Activated T-helper 1 cell treated with anti-CD3 and anti-CD28 coated beads, Interleukin-12 subunit alpha, Interleukin-12 subunit beta, Interleukin-2, Interleukin-4 antibody, amounts not matched to agents 30 ng/mL and 10 ng/mL and 1 ng/mL, durations not matched to agents 14 hours and 24 hours and 36 hours (primary cell): ENCODE data around the gene METAP1D. TPM values are rescaled to one million over a fixed set of nuclear protein-coding genes. Genes with fewer than 3 reads are reported as not detected.

Source experiments
- DNase-seq: peaks from one replicate; pipeline ENCODE4 v3.0.0; 2021; ENCODE audit warnings: low spot score
- H3K27ac Mint-ChIP-seq: one replicate; pipeline ENCODE4 v1.8.0; 2021; ENCODE audit warnings: mild to moderate bottlenecking, mixed read lengths
- H3K27me3 Mint-ChIP-seq: one replicate; pipeline ENCODE4 v1.8.0; 2022; ENCODE audit warnings: mild to moderate bottlenecking, moderate library complexity, mixed read lengths; ENCODE audit not compliant: insufficient read depth
- H3K36me3 Mint-ChIP-seq: one replicate; pipeline ENCODE4 v1.8.0; 2021; ENCODE audit warnings: low read depth, mixed read lengths
- H3K4me1 Mint-ChIP-seq: one replicate; pipeline ENCODE4 v1.8.0; 2021; ENCODE audit warnings: low read depth, mixed read lengths
- H3K4me3 Mint-ChIP-seq: one replicate; pipeline ENCODE4 v1.8.0; 2021; ENCODE audit warnings: mild to moderate bottlenecking, moderate library complexity, mixed read lengths
- H3K9me3 Mint-ChIP-seq: one replicate; pipeline ENCODE4 v1.8.0; 2021; ENCODE audit warnings: mixed read lengths
- intact Hi-C: fragments of 100-400 bp; cut with micrococcal nuclease; formaldehyde crosslinking; loops from one replicate; pipeline ENCODE4 v1.15.1; 2024
- total RNA-seq: library from RNA; stranded (reverse); gene quantifications from 2 replicates; pipeline ENCODE4 v1.2.3, GENCODE V29; 2022

METAP1D gene
- total RNA-seq, result 5.4 and 6.4 TPM in 2 replicates

DNA sequence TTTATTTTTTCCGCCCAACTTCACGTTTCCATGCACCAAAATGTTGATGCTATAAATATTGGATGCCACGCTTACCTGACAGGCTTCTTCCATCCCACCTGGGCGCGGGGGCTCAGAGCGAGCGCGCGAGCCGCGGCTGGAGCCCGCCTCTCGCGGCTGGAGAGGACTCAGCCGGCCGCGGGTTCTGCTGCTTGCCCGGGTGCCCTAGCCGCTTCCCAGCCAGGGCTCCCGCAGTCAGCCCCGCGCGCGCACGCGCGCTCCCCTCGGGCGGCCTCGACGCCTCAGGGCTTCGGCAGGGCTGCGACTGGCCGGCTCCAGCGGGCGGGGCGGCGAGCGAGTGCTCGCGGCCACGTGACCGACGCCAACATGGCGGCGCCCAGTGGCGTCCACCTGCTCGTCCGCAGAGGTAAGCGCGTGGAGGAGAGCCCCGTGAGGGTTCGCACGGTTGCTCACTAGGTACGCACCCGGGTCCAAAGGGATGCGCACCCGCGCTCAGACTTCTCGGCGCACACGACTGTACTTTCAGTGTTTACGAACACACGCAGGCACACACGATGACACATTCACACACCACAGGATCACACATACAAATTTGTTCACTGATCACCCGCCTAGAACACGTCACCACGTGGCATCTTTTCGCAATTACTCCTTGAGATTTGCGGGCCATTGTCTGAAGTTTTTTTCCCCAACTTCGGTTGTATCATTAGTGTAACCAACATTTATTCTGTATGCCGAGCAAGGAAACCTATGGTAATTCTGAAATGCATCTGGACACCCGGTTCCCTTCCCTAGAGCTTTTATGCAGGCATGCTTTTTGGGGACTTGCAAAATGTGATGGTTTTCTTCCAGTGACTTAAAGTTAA, at the start of gene METAP1D:
Gene METAP1D, plus strand, starts transcription at position 350 of the 866 bp plus-strand sequence. Its CDS starts 17 bp downstream, at position 367.
- H3K9me3 Mint-ChIP-seq, result no peaks in the 10 kb centered on the region
- peak; percentile 88 for DNase-seq

DNA sequence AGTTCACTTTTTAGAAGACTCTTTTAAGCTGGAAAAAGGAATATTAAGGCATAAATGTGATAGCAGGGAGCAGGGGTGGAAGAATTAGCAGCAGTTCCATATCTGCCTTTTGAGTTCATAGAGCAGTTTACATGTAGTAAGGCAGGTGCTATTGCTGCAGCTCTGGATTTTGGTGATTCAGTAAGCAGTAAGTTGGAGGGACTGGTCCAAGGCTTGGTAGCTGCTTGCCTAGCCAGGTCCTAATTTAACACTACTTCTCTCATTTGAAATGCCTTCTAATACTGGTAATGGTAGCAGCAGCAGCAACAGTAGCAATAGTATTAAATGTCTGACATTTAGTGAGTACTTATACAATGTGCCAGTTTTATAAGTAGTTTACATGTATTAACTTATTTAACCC, 47.5 kb upstream of the METAP1D start:
- Mint-ChIP-seq H3K4me3 (no peak overlapping the region), H3K9me3 (no peaks in the 10 kb centered on the region), H3K4me1 (peaks cover 25% of the 10 kb centered on the region), H3K27ac (no peak overlapping the region), H3K27me3 (no peaks in the 10 kb centered on the region), H3K36me3 (peaks cover 21% of the 10 kb centered on the region)
- intact Hi-C loops, result no loop called here
- DNase-seq, result no peak

More for the DNA sequence above, at the start of gene METAP1D:
- H3K27ac Mint-ChIP-seq, result peak within 1 kb of the TSS; percentile 96
- peak within 1 kb of the TSS; percentile 98 for H3K4me3 Mint-ChIP-seq
- peaks cover 5% of the 10 kb centered on the region for H3K27me3 Mint-ChIP-seq
- intact Hi-C loops, result loop anchor here (1.0 kb wide), 4 partner anchors 78 to 555 kb away; partner anchors contain the start of genes DYNC1I2, HAT1 and SLC25A12
- peaks cover 19% of the 10 kb centered on the region for H3K4me1 Mint-ChIP-seq
- peaks cover 2% of the 10 kb centered on the region for H3K36me3 Mint-ChIP-seq

DNA sequence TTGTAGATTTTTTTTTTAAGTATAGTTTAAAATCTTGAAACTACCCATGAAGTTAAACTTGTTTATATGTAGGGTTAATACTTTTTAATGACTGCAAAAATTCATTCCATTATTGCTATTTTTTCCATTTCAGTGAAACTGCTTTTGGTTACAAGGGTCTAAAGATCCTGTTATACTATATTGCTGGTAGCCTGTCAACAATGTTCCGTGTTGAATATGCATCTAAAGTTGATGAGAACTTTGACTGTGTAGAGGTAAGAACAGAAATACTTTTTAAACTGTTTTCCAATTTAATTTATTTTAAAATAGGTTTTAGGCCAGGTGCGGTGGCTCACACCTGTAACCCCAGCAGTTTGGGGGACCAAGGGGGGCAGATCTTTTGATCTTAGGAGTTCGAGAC, 47.0 kb upstream of the METAP1D start:
- no peak for DNase-seq
- no peaks in the 10 kb centered on the region for H3K9me3 Mint-ChIP-seq
- peaks cover 21% of the 10 kb centered on the region for H3K36me3 Mint-ChIP-seq
- H3K27me3 Mint-ChIP-seq, result no peaks in the 10 kb centered on the region
- H3K4me1 Mint-ChIP-seq, result peaks cover 27% of the 10 kb centered on the region
- intact Hi-C loops, result no loop called here
- H3K4me3 Mint-ChIP-seq, result no peak overlapping the region
- H3K27ac Mint-ChIP-seq, result no peak overlapping the region

DNA sequence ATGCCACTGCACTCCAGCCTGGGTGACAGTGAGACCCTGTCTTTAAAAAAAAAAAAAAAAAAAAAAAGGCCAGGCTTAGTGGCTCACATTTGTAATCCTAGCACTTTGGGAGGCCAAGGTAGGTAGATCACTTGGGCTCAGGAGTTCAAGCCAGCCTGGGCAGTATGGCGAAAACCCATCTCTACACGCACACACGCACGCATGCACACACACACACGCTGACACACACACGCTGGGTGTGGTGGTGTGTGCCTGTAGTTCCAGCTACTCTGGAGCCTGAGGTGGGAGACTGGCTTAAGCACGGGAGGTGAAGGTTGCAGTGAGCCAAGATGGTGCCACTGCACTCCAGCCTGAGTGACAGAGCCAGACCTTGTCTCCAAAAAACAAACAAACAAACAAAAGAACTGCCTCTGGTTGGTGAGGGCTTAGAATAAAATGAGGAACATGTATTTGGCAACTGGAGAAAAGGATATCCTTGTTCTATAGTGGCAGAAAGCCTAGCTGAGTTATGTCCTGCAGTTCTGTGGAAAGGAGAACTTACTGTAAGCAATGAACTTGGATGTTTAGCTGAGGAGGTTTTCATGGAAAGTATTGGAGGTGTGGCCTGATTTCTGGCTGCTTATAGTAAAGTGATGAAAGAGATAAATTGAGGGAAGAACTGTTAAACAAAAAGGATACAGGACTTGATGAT, 43.5 kb upstream of the METAP1D start:
- peaks cover 21% of the 10 kb centered on the region for H3K36me3 Mint-ChIP-seq
- H3K27ac Mint-ChIP-seq, result peak overlapping the region; percentile 6
- intact Hi-C loops, result no loop called here
- H3K27me3 Mint-ChIP-seq, result no peaks in the 10 kb centered on the region
- peaks cover 32% of the 10 kb centered on the region for H3K4me1 Mint-ChIP-seq
- no peak overlapping the region for H3K4me3 Mint-ChIP-seq
- H3K9me3 Mint-ChIP-seq, result no peaks in the 10 kb centered on the region
- no peak for DNase-seq

DNA sequence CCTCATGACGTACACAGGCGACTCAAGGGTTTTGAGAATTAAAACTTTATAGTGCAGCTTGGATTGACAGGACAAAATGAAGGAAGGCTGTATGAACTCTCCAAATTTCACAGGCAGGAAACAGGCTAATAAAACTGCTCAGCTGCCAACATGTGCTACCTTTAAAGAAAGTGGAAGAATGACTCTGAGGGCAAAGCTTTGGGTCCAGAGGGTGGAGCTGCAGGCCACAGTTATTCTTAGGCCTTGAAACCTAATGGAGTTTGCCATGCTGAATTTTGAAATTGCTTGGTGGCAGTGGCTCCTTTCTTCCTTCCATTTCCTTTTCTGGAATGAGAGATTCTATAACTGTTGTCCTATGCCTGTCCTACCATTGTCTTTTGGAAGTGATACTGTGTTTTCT, 42.7 kb upstream of the METAP1D start:
- no peak overlapping the region for H3K4me3 Mint-ChIP-seq
- H3K9me3 Mint-ChIP-seq, result no peaks in the 10 kb centered on the region
- intact Hi-C loops, result no loop called here
- H3K4me1 Mint-ChIP-seq, result peaks cover 32% of the 10 kb centered on the region
- no peak overlapping the region for H3K27ac Mint-ChIP-seq
- H3K27me3 Mint-ChIP-seq, result no peaks in the 10 kb centered on the region
- DNase-seq, result no peak
- H3K36me3 Mint-ChIP-seq, result peaks cover 21% of the 10 kb centered on the region

DNA sequence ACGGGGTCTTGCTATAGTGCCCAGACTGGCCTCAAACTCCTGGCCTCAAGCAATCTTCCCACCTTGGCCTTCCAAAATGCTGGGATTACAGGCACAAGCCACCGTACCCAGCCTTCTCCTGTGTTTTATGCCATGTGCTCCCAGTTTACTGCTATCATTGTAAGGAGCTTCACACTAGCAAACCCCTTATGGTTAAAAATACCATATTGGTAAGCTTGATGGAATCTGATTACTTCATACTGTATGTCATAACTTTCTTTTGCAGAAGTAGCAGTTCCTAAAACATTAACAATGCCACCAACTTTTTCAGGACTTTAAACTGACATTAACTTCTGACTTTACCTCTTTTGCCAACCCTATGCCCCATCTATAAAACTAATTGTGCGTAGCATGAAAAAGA, 41.3 kb upstream of the METAP1D start:
- H3K4me3 Mint-ChIP-seq, result no peak overlapping the region
- DNase-seq, result no peak
- intact Hi-C loops, result no loop called here
- no peaks in the 10 kb centered on the region for H3K27me3 Mint-ChIP-seq
- H3K9me3 Mint-ChIP-seq, result no peaks in the 10 kb centered on the region
- H3K4me1 Mint-ChIP-seq, result peaks cover 37% of the 10 kb centered on the region
- H3K36me3 Mint-ChIP-seq, result peaks cover 19% of the 10 kb centered on the region
- H3K27ac Mint-ChIP-seq, result no peak overlapping the region

DNA sequence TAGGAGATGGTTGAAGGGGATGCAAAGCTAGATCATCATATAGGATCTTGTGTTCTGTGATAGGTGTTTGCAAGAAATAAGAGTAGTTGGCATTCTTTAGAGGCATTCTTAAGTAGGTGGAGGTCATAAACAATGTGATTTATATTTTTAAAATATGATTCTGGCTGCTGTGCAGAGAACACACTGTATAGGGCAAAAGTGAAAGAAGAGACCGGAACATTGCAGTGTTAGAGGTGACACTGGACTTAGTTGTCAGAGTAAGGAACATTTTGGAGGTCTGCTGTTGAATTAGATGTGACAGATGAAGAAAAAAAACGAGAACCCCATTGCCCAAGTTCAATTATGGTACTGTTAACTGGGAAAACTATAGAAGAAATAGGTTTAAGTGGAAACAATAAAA, 39.8 kb upstream of the METAP1D start:
- no peaks in the 10 kb centered on the region for H3K27me3 Mint-ChIP-seq
- H3K36me3 Mint-ChIP-seq, result peaks cover 11% of the 10 kb centered on the region
- intact Hi-C loops, result no loop called here
- no peaks in the 10 kb centered on the region for H3K9me3 Mint-ChIP-seq
- no peak overlapping the region for H3K27ac Mint-ChIP-seq
- H3K4me1 Mint-ChIP-seq, result peaks cover 37% of the 10 kb centered on the region
- DNase-seq, result no peak
- H3K4me3 Mint-ChIP-seq, result no peak overlapping the region

DNA sequence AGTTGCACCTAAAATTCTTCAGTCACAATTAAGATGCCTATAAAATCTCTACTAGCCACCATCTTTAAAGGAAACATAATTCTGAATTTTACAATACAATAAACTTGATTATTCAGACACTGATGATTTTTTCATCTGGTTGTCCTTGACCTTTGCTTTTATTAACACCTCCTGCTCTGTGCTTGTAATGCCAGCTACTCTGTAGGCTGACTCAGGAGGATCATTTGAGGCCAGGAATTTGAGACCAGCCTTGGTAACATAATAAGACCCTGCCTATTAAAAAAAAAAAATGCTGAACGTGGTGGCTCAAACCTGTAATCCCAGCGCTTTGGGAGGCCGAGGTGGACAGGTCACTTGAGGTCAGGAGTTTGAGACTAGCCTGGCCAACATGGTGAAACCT, 39.2 kb upstream of the METAP1D start:
- no peak for DNase-seq
- Mint-ChIP-seq H3K4me3 (no peak overlapping the region), H3K9me3 (no peaks in the 10 kb centered on the region), H3K27ac (no peak overlapping the region), H3K4me1 (peaks cover 37% of the 10 kb centered on the region), H3K36me3 (peaks cover 9% of the 10 kb centered on the region), H3K27me3 (no peaks in the 10 kb centered on the region)
- intact Hi-C loops, result no loop called here

DNA sequence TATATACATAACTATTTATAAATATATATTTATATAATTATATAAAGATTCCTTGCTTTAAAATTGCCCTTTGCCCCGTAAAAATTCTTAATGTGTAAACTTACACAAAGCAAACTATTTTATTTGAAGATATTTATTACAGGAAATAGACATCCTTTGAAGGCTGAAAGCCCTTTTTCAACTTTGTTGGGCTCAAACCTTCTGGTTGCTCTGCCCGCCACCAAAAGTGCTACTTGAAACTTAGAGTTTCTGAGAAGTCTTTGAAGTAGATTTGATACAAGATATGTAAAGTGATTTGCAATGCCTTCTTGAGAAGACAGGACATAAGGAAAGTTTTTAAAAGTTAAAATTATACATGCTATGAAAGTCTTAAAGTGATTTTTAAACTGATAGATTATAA, 36.6 kb upstream of the METAP1D start:
- no peak for DNase-seq
- H3K4me3 Mint-ChIP-seq, result no peak overlapping the region
- H3K27me3 Mint-ChIP-seq, result no peaks in the 10 kb centered on the region
- H3K9me3 Mint-ChIP-seq, result no peaks in the 10 kb centered on the region
- peaks cover 18% of the 10 kb centered on the region for H3K36me3 Mint-ChIP-seq
- intact Hi-C loops, result no loop called here
- H3K27ac Mint-ChIP-seq, result no peak overlapping the region
- peaks cover 29% of the 10 kb centered on the region for H3K4me1 Mint-ChIP-seq

DNA sequence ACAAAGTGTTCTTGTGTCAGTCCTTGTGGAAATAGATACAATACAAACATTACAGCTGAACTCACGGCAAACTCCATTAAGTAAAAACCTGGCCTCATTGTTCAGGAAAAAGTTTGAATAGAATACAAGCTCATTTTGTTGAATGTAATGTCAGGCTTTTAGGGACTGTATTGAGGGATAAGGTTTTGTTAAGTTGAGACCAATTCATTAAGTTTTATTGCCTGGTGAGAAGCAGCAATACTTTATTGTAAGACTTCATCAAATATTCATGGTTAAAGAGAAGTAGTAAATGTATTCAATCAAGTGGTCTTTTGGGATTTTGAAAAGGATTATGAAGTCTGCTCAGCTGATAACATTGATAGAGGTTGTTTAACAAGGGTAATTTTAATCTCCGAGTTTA, 35.4 kb upstream of the METAP1D start:
- peaks cover 20% of the 10 kb centered on the region for H3K36me3 Mint-ChIP-seq
- DNase-seq, result no peak
- H3K4me3 Mint-ChIP-seq, result no peak overlapping the region
- H3K9me3 Mint-ChIP-seq, result no peaks in the 10 kb centered on the region
- no peak overlapping the region for H3K27ac Mint-ChIP-seq
- peaks cover 29% of the 10 kb centered on the region for H3K4me1 Mint-ChIP-seq
- intact Hi-C loops, result no loop called here
- H3K27me3 Mint-ChIP-seq, result no peaks in the 10 kb centered on the region

DNA sequence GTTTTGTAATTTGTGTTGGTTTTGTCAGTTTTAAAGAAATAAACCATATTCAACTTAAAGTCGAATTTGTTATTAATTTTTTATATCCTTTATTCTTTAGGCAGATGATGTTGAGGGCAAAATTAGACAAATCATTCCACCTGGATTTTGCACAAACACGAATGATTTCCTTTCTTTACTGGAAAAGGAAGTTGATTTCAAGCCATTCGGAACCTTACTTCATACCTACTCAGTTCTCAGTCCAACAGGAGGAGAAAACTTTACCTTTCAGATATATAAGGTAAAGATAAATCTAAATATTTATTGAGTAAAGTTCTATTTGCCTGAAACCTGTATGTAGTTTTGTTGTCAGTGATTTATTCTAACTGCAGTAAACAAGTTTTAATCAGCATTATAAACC, 34.5 kb upstream of the METAP1D start:
- Mint-ChIP-seq H3K4me1 (peaks cover 23% of the 10 kb centered on the region), H3K4me3 (no peak overlapping the region), H3K9me3 (no peaks in the 10 kb centered on the region), H3K36me3 (peaks cover 15% of the 10 kb centered on the region), H3K27ac (no peak overlapping the region), H3K27me3 (no peaks in the 10 kb centered on the region)
- DNase-seq, result no peak
- intact Hi-C loops, result no loop called here

DNA sequence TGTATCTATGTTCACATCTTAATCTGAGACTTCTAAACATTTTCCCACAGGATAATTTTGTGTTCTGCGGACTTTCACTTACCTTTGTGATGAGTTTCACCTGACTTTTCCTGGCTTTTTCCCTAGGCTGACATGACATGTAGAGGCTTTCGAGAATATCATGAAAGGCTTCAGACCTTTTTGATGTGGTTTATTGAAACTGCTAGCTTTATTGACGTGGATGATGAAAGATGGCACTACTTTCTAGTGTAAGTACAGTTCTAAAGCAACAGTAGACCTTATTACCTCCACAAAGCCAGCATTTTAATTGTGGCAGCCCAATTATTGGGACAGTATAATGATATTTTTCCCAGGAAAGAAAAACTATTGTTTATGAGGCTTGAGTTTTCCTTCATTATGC, 34.1 kb upstream of the METAP1D start:
- intact Hi-C loops, result no loop called here
- H3K27ac Mint-ChIP-seq, result no peak overlapping the region
- peaks cover 15% of the 10 kb centered on the region for H3K36me3 Mint-ChIP-seq
- DNase-seq, result no peak
- H3K27me3 Mint-ChIP-seq, result no peaks in the 10 kb centered on the region
- peaks cover 23% of the 10 kb centered on the region for H3K4me1 Mint-ChIP-seq
- H3K9me3 Mint-ChIP-seq, result no peaks in the 10 kb centered on the region
- H3K4me3 Mint-ChIP-seq, result no peak overlapping the region

DNA sequence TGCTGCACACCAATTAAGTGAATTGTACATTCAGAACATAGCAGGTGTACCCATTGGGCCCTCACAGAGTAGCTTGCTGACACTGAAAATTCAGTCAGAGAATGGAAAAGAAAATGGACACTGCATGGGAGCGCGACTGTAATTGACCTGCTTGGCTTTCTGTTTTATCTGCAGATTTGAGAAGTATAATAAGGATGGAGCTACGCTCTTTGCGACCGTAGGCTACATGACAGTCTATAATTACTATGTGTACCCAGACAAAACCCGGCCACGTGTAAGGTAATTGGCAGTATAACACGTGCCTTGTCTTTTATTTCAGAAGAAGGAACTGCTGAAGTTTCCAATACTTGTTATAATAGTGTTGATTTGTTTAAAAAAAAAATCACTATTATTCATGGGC, 33.5 kb upstream of the METAP1D start:
- Mint-ChIP-seq H3K9me3 (no peaks in the 10 kb centered on the region), H3K4me1 (peaks cover 23% of the 10 kb centered on the region), H3K4me3 (no peak overlapping the region), H3K27ac (no peak overlapping the region), H3K27me3 (no peaks in the 10 kb centered on the region), H3K36me3 (peaks cover 15% of the 10 kb centered on the region)
- intact Hi-C loops, result no loop called here
- no peak for DNase-seq
